BLaER1 (cell line): ENCODE results near the gene BLTP1.

Experiments
- H3K27ac ChIP-seq: shearing (Covaris generic); formaldehyde crosslinking; 2 replicates; pipeline ENCODE4 v1.8.1; 2022
- H3K27me3 ChIP-seq: shearing (Covaris generic); formaldehyde crosslinking; 2 replicates; pipeline ENCODE4 v1.8.1; 2022
- H3K36me3 ChIP-seq: shearing (Covaris generic); formaldehyde crosslinking; 2 replicates; pipeline ENCODE4 v1.8.1; 2022
- H3K4me1 ChIP-seq: shearing (Covaris generic); formaldehyde crosslinking; 2 replicates; pipeline ENCODE4 v1.8.1; 2022
- H3K4me2 ChIP-seq: shearing (Covaris generic); formaldehyde crosslinking; 2 replicates; pipeline ENCODE4 v1.8.1; 2022
- H3K4me3 ChIP-seq: shearing (Covaris generic); formaldehyde crosslinking; 2 replicates; pipeline ENCODE4 v1.8.1; 2022
- H3K9ac ChIP-seq: shearing (Covaris generic); formaldehyde crosslinking; 2 replicates; pipeline ENCODE4 v1.8.1; 2022
- H3K9me3 ChIP-seq: shearing (Covaris generic); formaldehyde crosslinking; 2 replicates; pipeline ENCODE4 v1.8.1; 2022
- H4K20me1 ChIP-seq: shearing (Covaris generic); formaldehyde crosslinking; 2 replicates; pipeline ENCODE4 v1.8.1; 2022
- Cebpa-rat ChIP-seq: shearing (Covaris generic); IDR thresholded peaks from 2 replicates; pipeline ENCODE4 v1.8.1; 2022

The BLTP1 gene

DNA sequence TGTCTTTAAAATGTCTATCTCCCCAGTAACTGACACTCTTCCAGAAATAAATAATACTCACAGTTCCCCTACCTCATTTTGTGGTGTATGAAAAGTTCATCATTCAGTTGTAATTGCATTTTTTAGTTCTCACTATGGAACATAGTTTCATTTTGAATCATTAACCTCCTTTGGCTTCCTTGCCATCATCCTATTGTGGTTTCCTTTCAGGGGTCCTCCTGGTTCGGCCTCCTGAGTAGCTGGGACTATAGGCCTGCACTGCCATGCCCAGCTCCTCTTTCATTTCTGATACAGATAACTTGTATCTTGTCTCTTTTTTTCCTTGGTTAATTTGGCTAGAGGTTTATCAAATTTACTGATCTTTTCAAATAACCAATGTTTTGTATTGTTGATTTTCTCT, 23.1 kb upstream of the BLTP1 start:
- H3K4me1 ChIP-seq: no peaks in the 10 kb centered on the region
- H3K9me3 ChIP-seq: no peaks in the 10 kb centered on the region; the same call in 1 of the 2 replicates
- H3K4me2 ChIP-seq: no peak overlapping the region
- H3K9ac ChIP-seq: no peak overlapping the region
- no peaks in the 10 kb centered on the region for H3K27me3 ChIP-seq
- no peak overlapping the region for H3K4me3 ChIP-seq
- H3K36me3 ChIP-seq: no peaks in the 10 kb centered on the region
- H4K20me1 ChIP-seq: no peaks in the 10 kb centered on the region
- H3K27ac ChIP-seq: no peak overlapping the region
- TF ChIP-seq Cebpa-rat: no peak

DNA sequence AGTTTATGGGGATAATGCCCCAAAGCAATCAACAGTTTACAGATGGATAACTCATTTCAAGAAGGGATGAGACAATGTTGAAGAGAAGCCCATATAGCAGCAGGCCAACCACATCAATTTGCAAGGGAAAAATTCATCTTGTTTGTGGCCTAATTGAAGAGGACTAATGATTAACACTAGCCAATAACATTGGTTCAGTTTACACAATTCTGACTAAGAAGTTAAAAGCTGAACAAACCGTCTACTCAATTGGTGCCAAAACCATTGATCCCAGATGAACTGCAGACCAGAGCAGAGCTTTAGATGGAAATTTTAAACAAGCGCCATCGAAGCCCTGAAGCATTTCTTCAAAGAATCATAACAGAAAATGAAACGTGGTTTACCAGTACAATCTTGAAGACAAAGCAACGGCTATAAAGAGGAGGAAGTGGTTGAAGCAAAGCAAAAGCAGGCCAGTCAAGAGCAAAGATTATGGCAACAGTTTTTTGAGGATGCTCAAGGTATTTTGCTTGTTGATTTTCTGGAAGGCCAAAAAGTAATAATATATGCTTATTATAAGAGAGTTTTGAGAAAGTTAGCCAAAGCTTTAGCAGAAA, 20.5 kb upstream of the BLTP1 start:
- H3K4me2 ChIP-seq: no peak overlapping the region
- H3K27ac ChIP-seq: no peak overlapping the region
- H3K9ac ChIP-seq: no peak overlapping the region
- no peak for TF ChIP-seq Cebpa-rat
- H3K27me3 ChIP-seq: no peaks in the 10 kb centered on the region
- H3K4me3 ChIP-seq: no peak overlapping the region
- H3K36me3 ChIP-seq: no peaks in the 10 kb centered on the region
- H3K4me1 ChIP-seq: no peaks in the 10 kb centered on the region
- H3K9me3 ChIP-seq: no peaks in the 10 kb centered on the region; the same call in 1 of the 2 replicates
- no peaks in the 10 kb centered on the region for H4K20me1 ChIP-seq

DNA sequence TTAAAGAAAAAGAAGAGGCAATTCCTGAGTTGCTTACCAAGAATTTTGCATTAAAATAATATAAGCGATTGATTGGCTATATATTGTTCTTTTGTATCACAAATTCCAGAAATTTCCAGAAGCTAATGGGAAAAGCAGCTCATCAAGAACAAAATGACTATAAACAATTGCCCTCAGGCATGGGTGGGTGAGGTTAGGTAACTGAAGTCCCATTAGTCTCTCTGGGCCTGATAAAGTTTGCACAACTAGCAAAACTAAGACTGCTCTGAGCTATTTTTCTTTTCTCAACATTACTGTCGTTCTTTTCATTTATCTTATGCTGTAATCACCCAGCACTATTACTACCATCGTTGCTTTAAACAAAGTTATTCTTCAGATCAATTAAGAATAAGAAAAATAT, 19.2 kb upstream of the BLTP1 start:
- Histone ChIP-seq H3K9ac (no peak overlapping the region), H3K27ac (no peak overlapping the region), H3K4me1 (no peaks in the 10 kb centered on the region), H4K20me1 (no peaks in the 10 kb centered on the region), H3K36me3 (no peaks in the 10 kb centered on the region), H3K4me3 (no peak overlapping the region), H3K4me2 (no peak overlapping the region), H3K27me3 (no peaks in the 10 kb centered on the region), H3K9me3 (no peaks in the 10 kb centered on the region; the same call in 1 of the 2 replicates)
- TF ChIP-seq Cebpa-rat: no peak

DNA sequence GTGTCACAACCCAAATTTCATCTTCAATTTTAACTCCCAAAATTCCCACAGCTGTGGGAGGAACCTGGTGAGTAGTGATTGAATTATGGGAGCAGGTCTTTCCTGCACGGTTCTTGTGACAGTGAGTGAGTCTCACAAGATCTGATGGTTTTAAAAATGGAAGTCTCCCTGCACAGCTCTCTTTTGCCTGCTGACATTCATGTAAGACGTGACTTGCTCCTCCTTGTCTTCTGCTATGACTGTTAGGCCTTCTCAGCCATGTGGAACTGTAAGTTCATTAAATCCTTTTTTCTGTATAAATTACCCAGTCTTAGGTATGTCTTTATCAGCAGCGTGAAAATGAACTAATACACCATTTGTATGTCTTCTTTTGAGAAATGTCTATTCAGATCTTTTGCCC, 13.0 kb upstream of the BLTP1 start:
- Histone ChIP-seq H3K27me3 (no peaks in the 10 kb centered on the region), H3K36me3 (no peaks in the 10 kb centered on the region), H3K4me1 (no peaks in the 10 kb centered on the region), H3K4me2 (no peak overlapping the region), H4K20me1 (no peaks in the 10 kb centered on the region), H3K27ac (no peak overlapping the region), H3K9ac (no peak overlapping the region), H3K4me3 (no peak overlapping the region), H3K9me3 (no peaks in the 10 kb centered on the region)
- no peak for TF ChIP-seq Cebpa-rat

DNA sequence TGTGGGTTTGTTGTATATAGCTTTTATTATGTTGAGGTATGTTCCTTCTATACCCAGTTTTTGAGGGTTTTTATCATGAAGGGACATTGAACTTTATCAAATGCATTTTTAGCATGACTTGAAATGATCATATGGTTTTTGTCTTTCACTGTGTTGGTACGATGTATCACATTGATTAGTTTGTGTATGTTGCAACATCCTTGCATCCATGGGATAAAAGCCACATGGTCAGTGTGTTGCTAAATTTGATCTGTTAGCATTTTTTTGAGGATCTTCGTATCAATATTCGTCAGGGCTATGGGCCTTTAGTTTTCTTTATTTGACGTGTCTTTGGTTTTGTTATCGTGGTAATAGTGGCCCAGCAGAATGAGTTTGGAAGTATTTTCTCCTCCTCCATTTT, 11.3 kb upstream of the BLTP1 start:
- no peaks in the 10 kb centered on the region for H3K4me1 ChIP-seq
- no peak for TF ChIP-seq Cebpa-rat
- H3K9ac ChIP-seq: no peak overlapping the region
- H3K36me3 ChIP-seq: no peaks in the 10 kb centered on the region
- H3K27me3 ChIP-seq: no peaks in the 10 kb centered on the region
- H3K27ac ChIP-seq: no peak overlapping the region
- no peak overlapping the region for H3K4me2 ChIP-seq
- H4K20me1 ChIP-seq: no peaks in the 10 kb centered on the region
- no peak overlapping the region for H3K4me3 ChIP-seq
- H3K9me3 ChIP-seq: no peaks in the 10 kb centered on the region

DNA sequence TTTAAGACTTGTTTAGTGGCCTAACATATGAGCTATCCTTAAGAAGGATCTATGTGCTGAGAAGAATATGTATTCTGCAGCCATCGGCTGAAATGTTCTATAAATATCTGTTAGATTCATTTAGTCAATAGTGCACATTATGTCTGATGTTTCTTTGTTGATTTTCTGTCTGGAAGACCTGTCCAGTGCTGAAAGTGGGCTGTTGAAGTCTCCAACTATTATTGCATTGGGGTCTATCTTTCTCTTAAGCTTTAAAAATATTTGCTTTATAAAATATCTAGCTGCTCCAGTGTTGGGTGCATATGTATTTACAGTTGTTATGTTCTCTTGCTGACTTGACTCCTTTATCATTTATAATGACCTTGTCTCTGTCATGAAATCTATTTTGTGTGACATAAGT, 9.4 kb upstream of the BLTP1 start:
- no peak for TF ChIP-seq Cebpa-rat
- H3K36me3 ChIP-seq: no peaks in the 10 kb centered on the region
- no peaks in the 10 kb centered on the region for H4K20me1 ChIP-seq
- no peaks in the 10 kb centered on the region for H3K4me1 ChIP-seq
- H3K27me3 ChIP-seq: no peaks in the 10 kb centered on the region
- H3K27ac ChIP-seq: no peak overlapping the region
- H3K9me3 ChIP-seq: no peaks in the 10 kb centered on the region
- H3K4me3 ChIP-seq: no peak overlapping the region
- no peak overlapping the region for H3K4me2 ChIP-seq
- H3K9ac ChIP-seq: no peak overlapping the region

DNA sequence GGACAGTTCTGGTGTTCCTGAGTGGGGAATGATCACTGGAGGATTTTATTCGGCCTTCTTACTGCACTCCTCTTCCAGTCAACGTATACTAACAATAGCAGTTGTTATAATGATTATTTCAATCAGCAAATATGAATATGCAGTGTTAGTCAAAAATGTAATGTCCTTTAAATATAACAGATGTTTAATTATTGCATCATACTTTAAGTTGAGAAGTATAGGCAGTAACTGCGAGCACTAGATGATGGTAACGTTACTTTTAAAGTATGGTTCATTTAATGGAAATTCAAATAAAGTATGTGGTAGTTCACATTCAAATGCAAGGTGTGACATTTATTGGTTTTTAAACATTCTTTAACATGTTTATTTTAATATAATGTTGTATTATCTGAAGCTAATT, 5.5 kb upstream of the BLTP1 start:
- H3K4me2 ChIP-seq: no peak overlapping the region
- no peak overlapping the region for H3K9ac ChIP-seq
- peaks cover 5% of the 10 kb centered on the region for H3K4me1 ChIP-seq
- H4K20me1 ChIP-seq: no peaks in the 10 kb centered on the region
- no peak overlapping the region for H3K4me3 ChIP-seq
- no peaks in the 10 kb centered on the region for H3K27me3 ChIP-seq
- H3K36me3 ChIP-seq: no peaks in the 10 kb centered on the region
- TF ChIP-seq Cebpa-rat: peak; percentile 37; the same call in 1 of the 2 replicates
- no peaks in the 10 kb centered on the region for H3K9me3 ChIP-seq
- no peak overlapping the region for H3K27ac ChIP-seq

DNA sequence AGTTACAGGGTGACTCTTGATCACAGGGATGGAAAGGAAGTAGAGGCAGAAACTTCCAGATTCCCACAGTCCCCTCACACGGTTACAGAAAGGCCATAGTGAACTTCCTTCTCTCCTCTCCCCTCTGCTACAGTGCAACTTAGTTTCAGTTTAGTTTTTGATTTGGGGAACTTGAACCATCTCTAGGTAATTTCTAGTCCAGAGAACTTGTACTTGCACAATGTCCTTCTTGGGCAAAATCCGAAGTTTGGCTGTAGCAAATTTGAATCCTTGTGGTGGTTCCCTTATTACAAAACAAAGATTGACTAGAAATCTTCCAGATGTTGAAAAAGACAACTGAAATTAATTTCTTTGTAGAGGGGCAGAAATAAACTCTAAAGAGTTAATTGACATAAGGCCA, 1.2 kb upstream of the BLTP1 start:
- peaks cover 11% of the 10 kb centered on the region for H3K36me3 ChIP-seq
- H3K27me3 ChIP-seq: no peaks in the 10 kb centered on the region
- no peak overlapping the region for H3K9ac ChIP-seq
- H3K27ac ChIP-seq: no peak overlapping the region
- H3K9me3 ChIP-seq: no peaks in the 10 kb centered on the region
- no peak overlapping the region for H3K4me3 ChIP-seq
- TF ChIP-seq Cebpa-rat: no peak
- peaks cover 17% of the 10 kb centered on the region for H3K4me1 ChIP-seq
- H3K4me2 ChIP-seq: no peak overlapping the region; the same call in 1 of the 2 replicates
- H4K20me1 ChIP-seq: no peaks in the 10 kb centered on the region

DNA sequence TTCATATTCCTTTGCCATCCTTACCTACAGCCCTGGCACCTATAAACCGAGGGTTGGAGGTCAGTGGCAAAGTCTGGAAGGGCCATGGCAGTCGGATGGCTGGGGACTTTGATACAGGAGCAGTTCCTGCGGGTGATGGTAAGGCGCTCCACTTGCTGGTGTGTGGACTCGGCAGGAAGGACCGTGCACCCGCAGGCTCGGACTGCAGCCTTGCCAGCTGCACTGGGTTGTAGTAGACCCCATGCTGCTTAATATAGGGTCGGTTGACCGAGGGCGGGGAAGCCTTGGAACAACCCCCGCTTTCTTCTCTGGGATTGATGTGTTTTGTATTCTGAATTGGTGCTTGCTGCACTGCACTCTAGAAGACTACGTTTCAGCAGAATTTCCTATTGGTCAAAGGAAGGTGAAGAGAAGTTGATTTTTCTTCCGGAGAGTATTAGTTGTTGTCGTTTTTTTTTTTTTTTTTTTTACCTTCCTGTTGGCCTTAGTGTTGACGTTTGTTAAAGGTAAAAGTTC, 638 bp downstream of the BLTP1 start:
- peak overlapping the region; percentile 85 for H3K4me2 ChIP-seq
- H3K27ac ChIP-seq: peak overlapping the region; percentile 76

DNA sequence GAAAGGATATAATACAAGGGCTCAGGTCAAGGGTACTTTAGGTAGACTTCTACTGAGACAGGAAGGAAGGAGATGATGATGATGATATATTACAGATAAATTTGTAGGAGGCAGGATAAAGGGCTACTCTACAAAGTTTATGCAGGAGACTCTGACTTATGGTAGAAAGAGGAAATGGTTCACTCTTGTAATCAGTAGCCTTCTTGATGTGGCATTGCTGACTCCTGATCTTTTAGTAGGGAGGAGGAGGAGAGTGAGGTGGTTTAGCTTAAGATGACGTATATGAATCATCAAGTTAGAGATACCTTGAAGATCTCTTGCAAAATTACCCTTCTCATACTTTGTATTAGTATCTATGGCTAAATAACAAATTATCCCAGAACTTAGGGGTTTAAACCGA, 4.7 kb downstream of the BLTP1 start:
- Histone ChIP-seq H4K20me1 (peaks cover 7% of the 10 kb centered on the region; the same call in 1 of the 2 replicates), H3K27ac (no peak overlapping the region), H3K9ac (no peak overlapping the region), H3K36me3 (peaks cover 34% of the 10 kb centered on the region), H3K27me3 (no peaks in the 10 kb centered on the region), H3K4me1 (peaks cover 10% of the 10 kb centered on the region), H3K4me2 (no peak overlapping the region), H3K4me3 (no peak overlapping the region), H3K9me3 (0 out of 2 replicates have a peak, but pooled peaks cover 6% of the 10 kb centered on the region)
- no peak for TF ChIP-seq Cebpa-rat

More for the DNA sequence above, 638 bp downstream of the BLTP1 start:
- no peak for TF ChIP-seq Cebpa-rat
- H3K36me3 ChIP-seq: peaks cover 30% of the 10 kb centered on the region
- H3K4me1 ChIP-seq: peaks cover 17% of the 10 kb centered on the region
- H3K9me3 ChIP-seq: 0 out of 2 replicates have a peak, but pooled peaks cover 6% of the 10 kb centered on the region
- peaks cover 7% of the 10 kb centered on the region; the same call in 1 of the 2 replicates for H4K20me1 ChIP-seq
- H3K4me3 ChIP-seq: peak overlapping the region; percentile 94
- H3K27me3 ChIP-seq: no peaks in the 10 kb centered on the region
- peak overlapping the region; percentile 84 for H3K9ac ChIP-seq
